BJ (cell line): ENCODE data around the gene TCF12. TPM values are rescaled to one million over a fixed set of nuclear protein-coding genes. Genes with fewer than 3 reads are reported as not detected.

ENCODE experiments used
- CTCF ChIA-PET: fragments of 350-600 bp; formaldehyde crosslinking; extraction: SDS; loops from one replicate; lab custom pipeline; 2021; ENCODE audit warnings: antibody characterized with exemption, inconsistent platforms; lab: Yijun Ruan, JAX
- POLR2A ChIA-PET: fragments of 300-600 bp; sonication (Branson Sonifier 250); formaldehyde crosslinking; extraction: SDS; loops from one replicate; lab custom pipeline; 2021; ENCODE audit warnings: antibody characterized with exemption; lab: Charles Lee
- DNase-seq: peaks from one replicate; pipeline ENCODE4 v3.0.0-alpha.2; 2011; ENCODE audit warnings: low read depth
- H3K27me3 ChIP-seq: 2 replicates; pipeline ENCODE4 v1.6.0; 2011; ENCODE audit warnings: low read length; ENCODE audit not compliant: control insufficient read depth, insufficient read depth
- H3K36me3 ChIP-seq: 2 replicates; pipeline ENCODE4 v1.5.1; 2011; ENCODE audit warnings: low read length; ENCODE audit not compliant: control insufficient read depth, insufficient read depth
- H3K4me3 ChIP-seq: 2 replicates; pipeline ENCODE4 v1.5.1; 2011; ENCODE audit warnings: low read depth, mild to moderate bottlenecking, control low read depth, low read length
- polyA plus RNA-seq: library from polyadenylated mRNA; depleted of rRNA; stranded (reverse); fragments of >200 nt; gene quantifications from 2 replicates; pipeline ENCODE4 v1.2.3, GENCODE V29; 2011
- TF ChIP-seq, protein P1 (sequence below): IDR thresholded peaks from 2 replicates; pipeline ENCODE4 v1.5.1; 2011; ENCODE audit warnings: low read depth, mild to moderate bottlenecking, control low read depth, inconsistent platforms, low read length, moderate library complexity; ENCODE audit not compliant: insufficient read depth

TCF12 gene
- polyA plus RNA-seq, 1 experiment = 134 TPM

DNA sequence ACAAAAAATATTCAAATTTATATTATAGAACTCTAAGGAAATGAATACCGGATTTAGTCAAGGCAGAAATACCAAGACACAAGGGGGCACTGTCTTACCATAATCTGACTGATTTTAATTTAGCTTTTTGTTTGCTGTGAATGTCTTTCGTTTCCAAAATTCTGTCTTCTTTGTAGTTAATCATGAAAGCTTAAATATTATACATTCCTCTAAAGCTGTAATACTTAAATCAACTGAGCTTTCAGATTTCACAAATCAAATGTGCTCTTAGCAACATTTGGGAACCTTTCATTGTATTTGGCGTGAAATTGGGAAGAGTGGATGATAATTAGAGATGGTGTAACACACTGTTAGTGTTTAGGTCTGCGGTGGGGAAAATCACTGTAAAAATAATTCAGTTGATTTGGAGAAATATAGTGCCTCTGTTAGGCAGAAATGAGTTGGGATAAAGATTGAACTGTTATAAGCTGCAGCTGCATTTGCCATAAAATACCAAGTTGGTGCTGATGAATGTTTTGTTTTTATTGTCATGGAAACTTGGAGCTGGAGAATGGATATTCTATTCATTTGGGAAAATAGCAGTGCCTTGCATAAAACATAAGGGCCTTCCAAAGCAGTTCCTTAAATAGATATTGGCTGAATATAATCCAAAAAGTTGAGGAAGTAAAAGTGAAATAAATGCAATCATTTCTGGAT is 228.2 kb downstream of the TCF12 start:
- ChIA-PET POLR2A (no interaction called here), CTCF (interaction anchor here (0.7 to 8.7 kb wide), 35 partner anchors 8 to 654 kb away, joined by 3 to 99 read pairs (median 5); partner anchors contain the start of gene TCF12)
- TF ChIP-seq, protein P1, sequence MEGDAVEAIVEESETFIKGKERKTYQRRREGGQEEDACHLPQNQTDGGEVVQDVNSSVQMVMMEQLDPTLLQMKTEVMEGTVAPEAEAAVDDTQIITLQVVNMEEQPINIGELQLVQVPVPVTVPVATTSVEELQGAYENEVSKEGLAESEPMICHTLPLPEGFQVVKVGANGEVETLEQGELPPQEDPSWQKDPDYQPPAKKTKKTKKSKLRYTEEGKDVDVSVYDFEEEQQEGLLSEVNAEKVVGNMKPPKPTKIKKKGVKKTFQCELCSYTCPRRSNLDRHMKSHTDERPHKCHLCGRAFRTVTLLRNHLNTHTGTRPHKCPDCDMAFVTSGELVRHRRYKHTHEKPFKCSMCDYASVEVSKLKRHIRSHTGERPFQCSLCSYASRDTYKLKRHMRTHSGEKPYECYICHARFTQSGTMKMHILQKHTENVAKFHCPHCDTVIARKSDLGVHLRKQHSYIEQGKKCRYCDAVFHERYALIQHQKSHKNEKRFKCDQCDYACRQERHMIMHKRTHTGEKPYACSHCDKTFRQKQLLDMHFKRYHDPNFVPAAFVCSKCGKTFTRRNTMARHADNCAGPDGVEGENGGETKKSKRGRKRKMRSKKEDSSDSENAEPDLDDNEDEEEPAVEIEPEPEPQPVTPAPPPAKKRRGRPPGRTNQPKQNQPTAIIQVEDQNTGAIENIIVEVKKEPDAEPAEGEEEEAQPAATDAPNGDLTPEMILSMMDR = peak; percentile 69
- no peaks in the 10 kb centered on the region for H3K27me3 ChIP-seq
- no peaks in the 10 kb centered on the region for H3K36me3 ChIP-seq
- H3K4me3 ChIP-seq = no peak overlapping the region
- DNase-seq = no peak

DNA sequence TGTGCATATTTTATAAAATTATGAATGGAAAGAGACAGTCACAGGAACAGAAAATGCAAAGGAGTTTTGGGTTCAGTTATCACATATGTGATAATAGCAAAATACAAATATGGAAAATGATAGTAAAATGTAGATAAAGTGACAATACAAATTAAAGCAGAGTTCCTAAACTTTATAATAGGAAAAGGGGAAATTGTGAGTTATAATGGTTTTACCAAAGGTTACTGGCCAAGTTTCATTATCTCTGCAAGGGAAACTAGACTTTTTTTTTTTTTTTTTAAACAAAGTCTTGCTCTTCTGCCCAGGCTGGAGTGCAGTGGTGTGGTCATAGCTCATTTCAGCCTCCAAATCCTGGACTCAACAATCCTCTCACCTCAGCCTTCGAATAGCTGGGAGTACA is 229.2 kb downstream of the TCF12 start:
- ChIA-PET POLR2A (no interaction called here), CTCF (interaction anchor here (0.6 to 8.7 kb wide), 21 partner anchors 9 to 655 kb away, joined by 3 to 99 read pairs (median 5); partner anchors contain the start of gene TCF12)
- no peak overlapping the region for H3K4me3 ChIP-seq

DNA sequence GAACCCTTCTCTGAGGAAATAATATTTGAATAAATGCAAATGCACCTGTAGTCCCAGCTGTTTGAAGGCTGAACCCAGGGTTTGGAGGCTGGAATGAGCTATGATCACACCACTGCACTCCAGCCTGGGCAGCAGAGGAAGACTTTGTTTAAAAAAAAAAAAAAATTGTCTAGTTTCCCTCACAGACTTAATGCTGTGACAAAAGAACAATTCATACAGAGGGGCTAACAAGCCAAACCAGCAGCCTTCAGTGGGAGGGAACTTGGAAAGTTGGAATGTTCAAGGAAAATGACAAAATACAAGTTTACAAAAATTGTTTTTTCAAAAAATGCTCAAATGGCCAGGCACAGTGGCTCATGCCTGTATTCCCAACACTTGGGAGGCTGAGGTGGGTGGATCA is 229.8 kb downstream of the TCF12 start:
- H3K4me3 ChIP-seq = no peak overlapping the region
- H3K36me3 ChIP-seq = peaks cover 1% of the 10 kb centered on the region; the same call in 1 of the 2 replicates
- no peaks in the 10 kb centered on the region for H3K27me3 ChIP-seq
- CTCF ChIA-PET = interaction anchor here (1.7 to 8.7 kb wide), 5 partner anchors 10 to 379 kb away, joined by 7 to 99 read pairs (median 29); no protein-coding TSS in a partner anchor
- POLR2A ChIA-PET = no interaction called here
- TF ChIP-seq, protein P1 = no peak
- DNase-seq = no peak

More for the DNA sequence above, 229.2 kb downstream of the TCF12 start:
- no peak for DNase-seq
- Histone ChIP-seq H3K36me3 (peaks cover 1% of the 10 kb centered on the region; the same call in 1 of the 2 replicates), H3K27me3 (no peaks in the 10 kb centered on the region)
- TF ChIP-seq, protein P1 = no peak

DNA sequence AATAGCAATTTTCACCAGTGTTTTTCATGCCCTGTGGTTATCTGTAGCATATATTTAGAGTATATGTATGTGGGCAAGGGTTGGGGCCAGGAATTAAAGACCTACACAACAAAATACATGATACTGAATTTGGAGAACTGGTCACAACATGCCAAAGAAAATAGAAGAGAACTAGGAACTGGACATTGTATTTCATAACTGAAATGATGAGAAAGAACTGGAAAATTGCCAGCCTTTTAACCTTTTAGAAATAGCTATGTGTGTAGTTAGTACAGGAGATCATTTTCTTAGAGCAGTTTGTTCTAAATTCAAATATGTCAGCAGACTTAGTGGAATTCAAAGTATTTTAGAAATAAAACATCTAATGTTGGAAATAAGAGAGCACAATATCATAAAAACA is 230.8 kb downstream of the TCF12 start:
- TF ChIP-seq, protein P1 = no peak
- Histone ChIP-seq H3K27me3 (no peaks in the 10 kb centered on the region), H3K36me3 (peaks cover 1% of the 10 kb centered on the region; the same call in 1 of the 2 replicates), H3K4me3 (no peak overlapping the region)
- ChIA-PET CTCF (interaction anchor here (1.7 to 8.7 kb wide), 4 partner anchors 10 to 156 kb away, joined by 4 to 99 read pairs (median 24); no protein-coding TSS in a partner anchor), POLR2A (interaction anchor here (1.0 kb wide), 1 partner anchor 157 kb away, joined by 3 read pairs; no protein-coding TSS in a partner anchor)
- DNase-seq = no peak
